Coronary artery (tissue), 2 donors: ENCODE results near the gene SH3BP5L.

ENCODE experiments used
- DNase-seq: peaks from one replicate; pipeline ENCODE4 v3.0.0-alpha.2; 2017; ENCODE audit warnings: low spot score
- H3K27ac ChIP-seq, 2 donors: fragments of 200-600 bp; sonication (generic); one replicate each; pipeline ENCODE4 v1.5.1; 2016 to 2019
- H3K4me3 ChIP-seq: fragments of 200-600 bp; sonication (generic); 2 replicates; pipeline ENCODE4 v1.5.1; 2016; ENCODE audit warnings: mild to moderate bottlenecking, moderate library complexity
- TF ChIP-seq, protein P1 (sequence below): fragments of 200-600 bp; sonication (generic); IDR thresholded peaks from one replicate; pipeline ENCODE4 v1.5.1; 2019; ENCODE audit warnings: antibody characterized with exemption

The SH3BP5L gene

DNA sequence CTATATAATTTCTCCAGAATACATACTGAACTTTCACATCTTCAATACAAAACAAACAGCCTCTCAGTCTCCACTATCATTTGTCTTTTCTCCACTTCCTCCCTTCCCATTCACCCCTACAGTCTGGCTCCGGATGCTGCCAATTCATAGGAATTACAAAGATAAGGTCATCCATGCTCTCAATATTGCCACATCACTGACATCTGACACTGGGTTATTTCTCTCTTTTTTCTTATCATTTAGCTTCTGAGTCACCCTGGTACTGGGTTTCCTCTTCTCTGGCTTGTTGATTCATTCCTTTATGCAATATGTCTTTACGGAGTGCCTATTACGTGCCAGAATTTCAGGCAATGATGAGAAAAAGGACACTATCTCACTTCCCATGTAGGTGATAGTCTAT is 3.1 kb upstream of the SH3BP5L start:
- no peak overlapping the region for H3K4me3 ChIP-seq
- TF ChIP-seq, protein P1, sequence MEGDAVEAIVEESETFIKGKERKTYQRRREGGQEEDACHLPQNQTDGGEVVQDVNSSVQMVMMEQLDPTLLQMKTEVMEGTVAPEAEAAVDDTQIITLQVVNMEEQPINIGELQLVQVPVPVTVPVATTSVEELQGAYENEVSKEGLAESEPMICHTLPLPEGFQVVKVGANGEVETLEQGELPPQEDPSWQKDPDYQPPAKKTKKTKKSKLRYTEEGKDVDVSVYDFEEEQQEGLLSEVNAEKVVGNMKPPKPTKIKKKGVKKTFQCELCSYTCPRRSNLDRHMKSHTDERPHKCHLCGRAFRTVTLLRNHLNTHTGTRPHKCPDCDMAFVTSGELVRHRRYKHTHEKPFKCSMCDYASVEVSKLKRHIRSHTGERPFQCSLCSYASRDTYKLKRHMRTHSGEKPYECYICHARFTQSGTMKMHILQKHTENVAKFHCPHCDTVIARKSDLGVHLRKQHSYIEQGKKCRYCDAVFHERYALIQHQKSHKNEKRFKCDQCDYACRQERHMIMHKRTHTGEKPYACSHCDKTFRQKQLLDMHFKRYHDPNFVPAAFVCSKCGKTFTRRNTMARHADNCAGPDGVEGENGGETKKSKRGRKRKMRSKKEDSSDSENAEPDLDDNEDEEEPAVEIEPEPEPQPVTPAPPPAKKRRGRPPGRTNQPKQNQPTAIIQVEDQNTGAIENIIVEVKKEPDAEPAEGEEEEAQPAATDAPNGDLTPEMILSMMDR = no peak
- no peak overlapping the region for H3K27ac ChIP-seq
- no peak for DNase-seq

DNA sequence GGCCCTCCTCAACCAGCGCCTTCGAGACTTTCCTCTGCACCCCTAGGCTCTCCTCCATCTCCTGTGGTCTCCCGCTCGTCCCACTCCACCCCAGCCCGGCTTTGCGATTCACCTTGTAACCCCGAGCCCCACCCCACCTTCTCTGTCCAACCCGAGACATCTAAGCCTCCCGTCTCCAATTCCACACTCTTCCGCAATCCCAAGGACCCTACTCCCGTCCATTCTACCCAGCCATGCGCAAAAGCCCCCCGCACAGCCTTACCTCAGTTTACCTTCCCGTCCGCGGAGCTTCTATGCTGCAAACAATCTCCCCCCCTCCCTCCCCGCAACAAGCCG is 174 bp downstream of the SH3BP5L start:
- no peak for DNase-seq
- TF ChIP-seq, protein P1 = no peak
- peak overlapping the region; percentile 95 for H3K4me3 ChIP-seq
- H3K27ac ChIP-seq = peak overlapping the region; percentile 90 to 92

DNA sequence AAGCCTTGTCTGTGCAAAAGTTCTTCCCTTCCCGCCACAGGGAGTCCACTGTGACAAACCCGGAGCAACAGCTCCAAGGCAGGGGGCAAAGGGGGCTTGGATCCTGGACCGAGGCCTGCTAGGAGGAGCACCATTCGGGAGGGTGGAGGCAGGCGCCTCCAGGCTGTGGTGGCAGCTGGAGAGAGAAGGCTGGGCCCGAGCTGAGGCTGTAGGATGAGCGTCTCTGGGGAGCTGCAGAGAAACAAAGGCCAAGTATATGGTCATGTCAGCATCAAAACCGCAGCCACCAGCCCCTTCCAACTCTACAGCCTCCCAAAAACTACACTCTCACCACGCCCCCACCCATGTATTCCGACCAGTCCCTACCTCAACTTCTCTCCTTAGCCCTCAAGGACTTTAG is 579 bp downstream of the SH3BP5L start:
- TF ChIP-seq, protein P1 = no peak
- DNase-seq = no peak
- Histone ChIP-seq H3K27ac (peak overlapping the region; percentile 90 to 92), H3K4me3 (peak overlapping the region; percentile 95)

DNA sequence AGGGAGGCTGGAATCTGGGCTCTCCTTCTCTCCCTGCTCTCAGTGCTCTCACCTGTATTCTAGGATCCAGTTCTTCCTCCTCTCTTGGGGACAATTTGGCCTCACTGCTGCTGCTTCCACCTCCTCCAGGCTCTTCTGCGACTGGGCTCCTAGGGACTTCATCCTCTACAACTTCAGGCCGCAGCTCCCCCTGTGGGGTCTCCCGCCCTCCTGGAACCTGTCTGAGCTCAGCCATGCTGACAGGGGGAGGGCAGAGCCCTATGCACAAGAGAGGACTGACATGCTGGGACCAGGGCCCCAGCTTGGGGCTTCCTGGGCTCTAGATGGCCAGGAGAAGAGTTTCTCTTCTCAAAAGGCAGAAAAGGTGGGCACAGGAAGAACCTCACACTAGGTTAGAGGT is 1.0 kb downstream of the SH3BP5L start:
- peak overlapping the region in 1 of 2 donors; percentile 92 for H3K27ac ChIP-seq
- TF ChIP-seq, protein P1 = no peak
- H3K4me3 ChIP-seq = peak overlapping the region; percentile 95
- DNase-seq = peak; percentile 69

DNA sequence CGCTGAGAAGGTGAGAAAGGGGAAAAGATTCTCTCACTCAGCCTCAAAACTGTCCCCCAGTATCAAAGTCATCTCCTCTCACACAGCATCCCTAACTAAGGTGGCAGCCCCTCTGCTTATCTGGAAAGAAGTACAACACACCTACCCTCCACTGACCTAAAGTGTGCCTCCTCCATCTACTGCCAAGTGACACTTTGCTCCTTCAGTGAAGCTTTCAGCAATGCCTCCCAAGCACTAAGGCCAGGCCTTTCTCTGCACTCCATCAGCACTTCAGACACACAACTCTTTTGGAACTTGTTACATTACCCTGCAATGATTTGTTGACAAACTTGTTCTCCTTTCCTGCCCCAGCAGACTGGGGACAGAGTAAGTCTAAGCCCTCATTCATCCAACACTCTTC is 1.4 kb downstream of the SH3BP5L start:
- H3K4me3 ChIP-seq = peak overlapping the region; percentile 95
- TF ChIP-seq, protein P1 = no peak
- peak; percentile 57 for DNase-seq
- no peak overlapping the region for H3K27ac ChIP-seq

DNA sequence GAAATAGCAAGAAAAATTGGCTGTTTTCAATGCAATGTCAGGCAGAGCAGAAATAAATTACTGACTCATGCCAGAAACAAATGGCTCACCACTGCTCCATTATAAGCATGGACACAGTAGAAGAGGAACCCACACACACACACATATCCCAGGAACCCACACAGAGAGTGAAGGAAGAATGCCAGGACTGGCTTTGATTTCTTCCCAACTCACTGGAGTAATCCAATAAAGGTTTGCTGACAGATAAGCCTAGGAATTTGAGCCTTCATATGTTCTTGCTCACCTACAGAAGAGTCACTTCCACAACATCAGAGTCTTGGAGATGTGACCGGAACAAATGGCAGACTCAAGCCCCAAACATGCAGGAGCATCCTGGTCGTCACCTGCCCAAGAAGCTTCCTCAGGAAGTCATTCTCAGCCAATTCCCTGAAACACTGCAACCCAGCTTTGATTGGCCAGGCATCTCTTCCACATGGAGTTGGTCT is 2.2 kb downstream of the SH3BP5L start:
- no peak overlapping the region for H3K27ac ChIP-seq

More for the DNA sequence above, 2.2 kb downstream of the SH3BP5L start:
- TF ChIP-seq, protein P1 = no peak
- peak overlapping the region; percentile 95 for H3K4me3 ChIP-seq
- DNase-seq = peak; percentile 54
